ENCODE measurements around the gene SYK.

SYK gene

DNA sequence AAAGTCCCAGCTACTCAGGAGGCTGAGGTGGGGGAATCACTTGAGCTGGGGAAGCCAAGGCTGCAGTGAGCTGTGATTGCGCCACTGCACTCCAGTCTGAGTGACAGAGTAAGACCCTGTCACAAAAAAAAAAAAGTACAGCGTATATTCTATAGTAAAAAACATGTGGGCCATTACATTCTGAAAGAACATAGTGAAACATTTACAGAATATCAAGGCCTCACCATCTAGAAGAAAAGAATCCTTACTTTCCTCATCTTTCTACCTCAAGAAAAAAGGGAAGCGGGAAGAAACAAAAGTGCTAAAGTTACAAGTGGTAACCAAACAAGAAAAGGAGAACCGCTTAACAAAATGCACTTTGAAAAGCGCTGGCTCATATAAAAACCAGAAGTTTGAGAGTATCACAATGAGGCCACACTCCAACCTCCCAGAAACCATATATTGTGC is 5.7 kb upstream of the SYK start:
- TF ChIP-seq, protein P1, sequence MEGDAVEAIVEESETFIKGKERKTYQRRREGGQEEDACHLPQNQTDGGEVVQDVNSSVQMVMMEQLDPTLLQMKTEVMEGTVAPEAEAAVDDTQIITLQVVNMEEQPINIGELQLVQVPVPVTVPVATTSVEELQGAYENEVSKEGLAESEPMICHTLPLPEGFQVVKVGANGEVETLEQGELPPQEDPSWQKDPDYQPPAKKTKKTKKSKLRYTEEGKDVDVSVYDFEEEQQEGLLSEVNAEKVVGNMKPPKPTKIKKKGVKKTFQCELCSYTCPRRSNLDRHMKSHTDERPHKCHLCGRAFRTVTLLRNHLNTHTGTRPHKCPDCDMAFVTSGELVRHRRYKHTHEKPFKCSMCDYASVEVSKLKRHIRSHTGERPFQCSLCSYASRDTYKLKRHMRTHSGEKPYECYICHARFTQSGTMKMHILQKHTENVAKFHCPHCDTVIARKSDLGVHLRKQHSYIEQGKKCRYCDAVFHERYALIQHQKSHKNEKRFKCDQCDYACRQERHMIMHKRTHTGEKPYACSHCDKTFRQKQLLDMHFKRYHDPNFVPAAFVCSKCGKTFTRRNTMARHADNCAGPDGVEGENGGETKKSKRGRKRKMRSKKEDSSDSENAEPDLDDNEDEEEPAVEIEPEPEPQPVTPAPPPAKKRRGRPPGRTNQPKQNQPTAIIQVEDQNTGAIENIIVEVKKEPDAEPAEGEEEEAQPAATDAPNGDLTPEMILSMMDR (IDR thresholded peaks at IDR 0.05), result no peak
- no peak for TF ChIP-seq ZFX (IDR thresholded peaks at IDR 0.05; ENCODE audit: borderline replicate concordance)

DNA sequence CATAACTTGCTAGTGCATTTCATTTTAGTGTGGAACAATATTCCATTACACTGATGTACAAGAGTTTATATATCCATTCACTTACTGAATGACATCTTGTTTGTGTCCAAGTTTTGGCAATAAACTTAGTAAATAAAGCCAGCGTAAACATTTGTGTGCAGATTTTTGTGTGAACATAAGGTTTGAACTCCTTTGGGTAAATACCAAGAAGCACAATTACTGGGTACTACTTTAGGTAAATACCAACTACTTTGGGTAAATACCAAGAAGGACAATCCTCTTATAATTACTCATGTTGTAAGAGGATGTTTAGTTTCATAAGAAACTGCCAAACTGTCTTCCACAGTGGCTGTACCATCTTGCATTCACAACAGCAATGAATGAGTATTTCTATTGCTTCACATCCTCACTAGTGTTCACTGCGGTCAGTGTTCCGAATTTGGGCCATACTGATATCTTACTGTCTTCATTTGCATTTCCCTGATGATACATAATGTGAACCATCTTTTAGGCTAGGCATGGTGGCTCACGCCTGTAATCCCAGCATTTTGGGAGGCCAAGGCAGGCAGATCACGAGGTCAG is 2.3 kb upstream of the SYK start:
- TF ChIP-seq ZFX (IDR thresholded peaks at IDR 0.05; ENCODE audit: borderline replicate concordance), result no peak
- TF ChIP-seq, protein P1 (IDR thresholded peaks at IDR 0.05), result no peak
- peak overlapping the region; percentile 62 for H3K27ac ChIP-seq

More for the DNA sequence above, 5.7 kb upstream of the SYK start:
- H3K27ac ChIP-seq, result no peak overlapping the region

DNA sequence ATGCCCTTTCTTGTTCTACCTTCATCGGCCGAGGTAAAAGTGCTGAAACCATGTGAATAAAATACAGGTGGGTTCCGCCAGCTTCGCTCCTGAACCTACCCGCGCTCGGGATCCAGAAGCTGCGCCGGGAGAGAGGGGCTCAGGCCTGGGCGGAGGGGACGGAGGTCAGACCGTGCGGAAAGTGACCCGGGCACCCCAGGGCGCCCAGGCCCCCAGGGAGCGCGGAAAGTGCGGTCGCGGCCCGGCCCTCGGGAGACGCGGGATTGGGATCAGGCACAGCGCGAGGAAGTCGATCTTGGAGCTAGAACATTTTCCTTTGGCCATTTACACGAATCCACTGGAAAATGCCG is 329 bp downstream of the SYK start:
- peak overlapping the region; percentile 64 for H3K27ac ChIP-seq
- no peak for TF ChIP-seq ZFX (IDR thresholded peaks at IDR 0.05; ENCODE audit: borderline replicate concordance)
- TF ChIP-seq, protein P1 (IDR thresholded peaks at IDR 0.05), result no peak

DNA sequence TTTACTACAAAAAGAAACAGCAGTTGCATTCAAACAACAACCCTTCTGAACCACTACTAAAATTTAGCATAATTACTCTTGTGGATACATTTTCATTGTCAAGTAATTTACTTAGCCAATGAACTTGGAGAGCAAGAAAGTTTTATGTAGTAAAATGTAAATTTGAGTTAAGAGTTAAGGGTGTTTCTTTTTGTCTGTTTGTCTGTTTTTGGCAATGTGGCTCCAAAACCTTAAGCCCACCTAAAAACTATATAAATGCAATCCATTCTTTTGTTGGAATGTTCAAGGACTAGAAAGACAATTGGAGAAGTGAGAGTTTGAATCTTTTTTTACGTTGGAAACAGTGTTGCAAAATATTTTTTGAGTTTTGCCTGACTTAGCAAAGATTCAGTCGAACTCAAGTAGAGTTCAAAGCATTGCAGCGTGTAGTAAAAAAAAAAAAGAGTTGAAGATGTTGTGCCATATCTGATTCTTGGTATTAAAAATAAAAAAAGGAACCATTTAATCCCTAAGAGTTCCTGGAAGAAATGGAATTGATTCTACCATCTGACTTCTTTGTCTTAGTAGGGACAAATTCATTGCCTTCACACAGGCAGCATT is 867 bp downstream of the SYK start:
- TF ChIP-seq, protein P1 (IDR thresholded peaks at IDR 0.05), result no peak
- no peak for TF ChIP-seq ZFX (IDR thresholded peaks at IDR 0.05; ENCODE audit: borderline replicate concordance)
- H3K27ac ChIP-seq, result peak overlapping the region; percentile 64

DNA sequence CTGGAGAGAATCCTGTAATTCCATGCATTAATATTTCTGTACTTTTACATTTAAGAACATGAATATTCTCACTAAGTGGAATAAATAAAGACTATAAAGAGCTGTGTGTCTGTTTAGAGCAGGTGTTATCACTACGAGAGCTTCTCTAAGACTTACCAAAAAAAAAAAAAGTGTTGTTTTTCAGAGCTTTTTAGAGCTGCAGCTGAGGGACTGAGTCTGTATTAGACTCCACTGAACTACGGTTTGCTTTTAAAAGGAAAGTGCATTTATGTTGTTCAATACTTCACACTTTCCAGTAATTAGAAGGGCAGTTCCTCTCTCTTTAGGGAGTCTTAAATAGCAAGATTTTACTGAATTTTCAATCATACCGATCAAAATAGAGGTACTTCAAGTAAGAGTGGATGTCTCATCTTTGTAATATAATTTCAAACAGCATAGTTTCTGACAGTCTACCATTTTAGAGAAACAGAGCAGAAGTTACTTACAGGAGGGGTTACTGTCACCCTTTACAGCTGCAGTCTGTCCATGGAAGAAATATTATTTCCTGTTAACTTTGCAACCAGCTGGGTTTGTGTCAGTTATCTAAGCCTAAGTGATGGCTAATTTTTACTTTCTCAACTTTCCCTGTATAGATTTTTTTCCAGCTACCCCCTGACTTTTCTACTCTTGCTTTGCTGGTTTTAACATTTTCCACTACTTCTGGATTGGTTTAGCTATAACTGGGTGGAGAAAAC is 2.4 kb downstream of the SYK start:
- no peak for TF ChIP-seq ZFX (IDR thresholded peaks at IDR 0.05; ENCODE audit: borderline replicate concordance)
- TF ChIP-seq, protein P1 (IDR thresholded peaks at IDR 0.05), result no peak
- H3K27ac ChIP-seq, result no peak overlapping the region

DNA sequence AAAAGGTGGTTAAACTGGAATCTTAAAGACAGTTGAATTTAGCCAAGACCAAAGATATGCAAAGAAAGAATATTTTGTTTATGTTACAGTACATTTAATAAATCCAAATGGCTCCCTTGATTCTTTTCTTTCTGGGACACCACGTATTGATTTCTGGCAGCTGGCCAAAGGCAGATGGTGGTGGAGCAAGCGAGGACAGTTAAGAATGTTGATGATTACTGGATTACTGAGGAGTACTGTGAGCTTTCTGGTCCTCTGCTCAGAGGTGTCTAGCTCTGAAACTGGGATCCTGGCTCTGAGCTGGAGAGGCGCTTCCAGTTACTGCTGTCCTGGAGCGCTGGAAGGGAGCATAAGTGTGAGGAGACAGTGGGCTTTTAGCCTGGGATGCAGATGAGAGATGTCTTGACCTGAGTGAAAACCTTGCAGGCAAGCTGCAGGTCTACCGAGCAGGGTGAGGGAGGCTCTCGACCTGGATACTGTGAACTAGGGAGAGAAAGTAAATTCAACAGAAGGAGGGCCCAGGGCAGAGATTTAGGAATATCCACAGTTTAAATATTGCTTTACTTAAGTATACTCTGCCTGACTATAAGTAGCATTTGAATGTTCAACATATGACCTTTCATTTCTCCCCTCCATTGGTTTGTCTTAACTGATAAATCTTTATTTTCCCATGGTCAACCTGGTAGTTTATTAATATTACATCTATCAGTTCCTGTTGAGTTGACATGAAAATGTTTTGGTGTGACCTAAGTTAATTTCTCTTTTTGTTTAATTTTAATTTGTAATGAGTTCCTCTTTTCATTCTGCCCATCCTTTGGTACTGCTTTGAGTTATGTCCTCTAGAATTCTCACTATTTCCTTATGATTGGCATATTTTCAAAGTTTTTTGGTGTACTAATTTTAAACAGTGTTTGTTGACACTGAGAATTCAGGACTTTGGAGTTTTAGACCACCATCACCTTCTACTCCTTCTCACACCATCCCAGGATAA is 3.7 kb downstream of the SYK start:
- no peak for TF ChIP-seq ZFX (IDR thresholded peaks at IDR 0.05; ENCODE audit: borderline replicate concordance)
- TF ChIP-seq, protein P1 (IDR thresholded peaks at IDR 0.05), result no peak
- no peak overlapping the region for H3K27ac ChIP-seq
